IMR-90 (cell line): Measurements from ENCODE around the gene TMEM52. TPM values are rescaled to one million over a fixed set of nuclear protein-coding genes. Genes with fewer than 3 reads are reported as not detected.
A peak's percentile ranks its signal among the peaks of the same experiment; 100 is the strongest.

Experiments
- ATAC-seq: fragments of 200-7000 bp; cut with Tn5 transposase; 2 replicates; pipeline ENCODE4 v1.9.1; 2020; ENCODE audit warnings: low read depth, mild to moderate bottlenecking, moderate library complexity
- BruUV-seq: library from RNA; stranded (reverse); fragments of 400-500 nt; replicated peaks from 2 replicates; lab custom pipeline; 2021; lab: Mats Ljungman, UMichigan
- CTCF ChIA-PET: fragments of 300-600 bp; formaldehyde crosslinking; extraction: SDS; loops from one replicate; lab custom pipeline; 2021; ENCODE audit warnings: antibody characterized with exemption; lab: Yijun Ruan, JAX
- POLR2A ChIA-PET: fragments of 300-600 bp; sonication (Branson Sonifier 250); formaldehyde crosslinking; loops from one replicate; lab custom pipeline; 2022; ENCODE audit warnings: antibody characterized with exemption; ENCODE audit not compliant: unreplicated experiment; lab: Charles Lee
- DNase-seq: peaks from one replicate; pipeline ENCODE4 v3.0.0; 2013
- H2AFZ ChIP-seq: replicated peaks from 2 replicates; pipeline ENCODE3; 2013; ENCODE audit warnings: low read length, mild to moderate bottlenecking; ENCODE audit not compliant: poor library complexity
- H2AK5ac ChIP-seq: 2 replicates; pipeline ENCODE4 v1.6.1; 2013; ENCODE audit warnings: low read depth, low read length, inconsistent platforms
- H2AK9ac ChIP-seq: replicated peaks from 2 replicates; pipeline ENCODE3; 2013; ENCODE audit warnings: mild to moderate bottlenecking, low read depth, low read length, moderate library complexity; ENCODE audit not compliant: poor library complexity
- H2BK120ac ChIP-seq: 2 replicates; pipeline ENCODE4 v1.6.1; 2013; ENCODE audit warnings: low read depth, low read length, inconsistent platforms
- H2BK15ac ChIP-seq: 3 replicates; pipeline ENCODE4 v1.6.1; 2013; ENCODE audit warnings: low read depth, low read length, inconsistent platforms
- H2BK20ac ChIP-seq: 2 replicates; pipeline ENCODE4 v1.6.1; 2013; ENCODE audit warnings: low read depth, mild to moderate bottlenecking, inconsistent platforms, low read length, moderate library complexity
- H2BK5ac ChIP-seq: 2 replicates; pipeline ENCODE4 v1.6.1; 2013; ENCODE audit warnings: mild to moderate bottlenecking, low read depth, low read length, inconsistent platforms; ENCODE audit not compliant: poor library complexity, severe bottlenecking
- H3K14ac ChIP-seq: replicated peaks from 2 replicates; pipeline ENCODE4 v1.6.1; 2013; ENCODE audit warnings: low read depth, low read length, inconsistent platforms
- H3K18ac ChIP-seq: 2 replicates; pipeline ENCODE4 v1.6.1; 2013; ENCODE audit warnings: low read depth, low read length, control low read depth
- H3K23ac ChIP-seq: 2 replicates; pipeline ENCODE4 v1.6.1; 2013; ENCODE audit warnings: low read depth, low read length, inconsistent platforms
- H3K27ac ChIP-seq: 2 replicates; pipeline ENCODE4 v1.5.1; 2013; ENCODE audit warnings: mild to moderate bottlenecking, control low read depth, low read length; ENCODE audit not compliant: insufficient read depth
- H3K27me3 ChIP-seq: 2 replicates; pipeline ENCODE4 v1.6.1; 2013; ENCODE audit warnings: low read length; ENCODE audit not compliant: control insufficient read depth, insufficient read depth
- H3K36me3 ChIP-seq: 2 replicates; pipeline ENCODE4 v1.6.1; 2013; ENCODE audit warnings: low read length, mixed read lengths; ENCODE audit not compliant: control insufficient read depth, insufficient read depth
- H3K4ac ChIP-seq: 2 replicates; pipeline ENCODE4 v1.6.1; 2013; ENCODE audit warnings: low read depth, low read length, inconsistent platforms
- H3K4me1 ChIP-seq: 2 replicates; pipeline ENCODE4 v1.6.1; 2013; ENCODE audit warnings: low read length, mixed read lengths; ENCODE audit not compliant: control insufficient read depth, insufficient read depth
- H3K4me2 ChIP-seq: 2 replicates; pipeline ENCODE4 v1.6.1; 2013; ENCODE audit warnings: low read depth, mild to moderate bottlenecking, control low read depth, low read length, moderate library complexity
- H3K4me3 ChIP-seq: 2 replicates; pipeline ENCODE4 v1.5.1; 2013; ENCODE audit warnings: low read depth, mild to moderate bottlenecking, control low read depth, low read length, moderate library complexity; ENCODE audit not compliant: insufficient read depth
- H3K56ac ChIP-seq: 2 replicates; pipeline ENCODE4 v1.6.1; 2013; ENCODE audit warnings: low read length, inconsistent platforms; ENCODE audit not compliant: insufficient read depth; ENCODE audit errors: extremely low read depth
- H3K79me1 ChIP-seq, 2 experiments: 2 replicates each; pipeline ENCODE4 v1.6.1; 2013; ENCODE audit warnings: low read length in 2 of 2, inconsistent platforms in 1 of 2, low read depth in 1 of 2
- H3K9ac ChIP-seq: 2 replicates; pipeline ENCODE4 v1.6.1; 2013; ENCODE audit warnings: low read depth, low read length, control low read depth
- H3K9me1 ChIP-seq: 2 replicates; pipeline ENCODE4 v1.6.1; 2013; ENCODE audit warnings: low read length, inconsistent platforms; ENCODE audit not compliant: insufficient read depth
- H3K9me3 ChIP-seq: 2 replicates; pipeline ENCODE4 v1.6.1; 2013; ENCODE audit warnings: low read length; ENCODE audit not compliant: control insufficient read depth, insufficient read depth
- H4K20me1 ChIP-seq: 2 replicates; pipeline ENCODE4 v1.6.1; 2013; ENCODE audit warnings: low read length, inconsistent platforms; ENCODE audit not compliant: insufficient read depth
- H4K5ac ChIP-seq: 2 replicates; pipeline ENCODE4 v1.6.1; 2013; ENCODE audit warnings: mild to moderate bottlenecking, low read depth, low read length, control low read depth
- H4K8ac ChIP-seq, 2 experiments: 2 replicates each; pipeline ENCODE4 v1.6.1; 2013; ENCODE audit warnings: low read depth in 2 of 2, low read length in 2 of 2, control low read depth in 1 of 2, inconsistent platforms in 1 of 2
- H4K91ac ChIP-seq: 2 replicates; pipeline ENCODE4 v1.6.1; 2013; ENCODE audit warnings: low read depth, low read length, inconsistent platforms; ENCODE audit not compliant: insufficient read depth
- CHD1 ChIP-seq: IDR thresholded peaks from 2 replicates; pipeline ENCODE4 v1.6.1; 2012; ENCODE audit warnings: low read depth, low read length, improper control_type of control experiment
- CTCF ChIP-seq: conservative IDR thresholded peaks from 2 replicates; pipeline ENCODE4 v1.5.1; 2012; ENCODE audit warnings: mild to moderate bottlenecking, low read depth, low read length, improper control_type of control experiment
- ELK1 ChIP-seq: fragments of 150-350 bp; IDR thresholded peaks from 2 replicates; pipeline ENCODE4 v1.6.1; 2016; ENCODE audit warnings: low read depth, mild to moderate bottlenecking, low read length, moderate library complexity, borderline replicate concordance
- FOS ChIP-seq: fragments of 150-350 bp; IDR thresholded peaks from 2 replicates; pipeline ENCODE4 v1.6.1; 2016; ENCODE audit warnings: low read depth, low read length
- MAFK ChIP-seq: IDR thresholded peaks from 2 replicates; pipeline ENCODE4 v1.6.1; 2012; ENCODE audit warnings: low read depth, low read length, improper control_type of control experiment
- MAZ ChIP-seq: IDR thresholded peaks from 2 replicates; pipeline ENCODE4 v1.6.1; 2012; ENCODE audit warnings: low read depth, mild to moderate bottlenecking, low read length, improper control_type of control experiment, moderate library complexity, borderline replicate concordance
- POLR2A ChIP-seq: IDR thresholded peaks from 2 replicates; pipeline ENCODE4 v1.6.1; 2012; ENCODE audit warnings: mild to moderate bottlenecking, low read depth, low read length
- RAD21 ChIP-seq: IDR thresholded peaks from 2 replicates; pipeline ENCODE4 v1.6.1; 2012; ENCODE audit warnings: low read length, improper control_type of control experiment
- RCOR1 ChIP-seq: IDR thresholded peaks from 2 replicates; pipeline ENCODE4 v1.6.1; 2012; ENCODE audit warnings: mild to moderate bottlenecking, low read length, improper control_type of control experiment; ENCODE audit not compliant: insufficient replicate concordance
- SMC3 ChIP-seq: fragments of 150-350 bp; IDR thresholded peaks from 2 replicates; pipeline ENCODE4 v1.6.1; 2016; ENCODE audit warnings: low read depth, mild to moderate bottlenecking, antibody characterized with exemption, low read length, moderate library complexity
- USF2 ChIP-seq: fragments of 150-350 bp; IDR thresholded peaks from 2 replicates; pipeline ENCODE4 v1.6.1; 2017; ENCODE audit warnings: mild to moderate bottlenecking, antibody characterized with exemption, low read length, low read depth
- WGBS, 2 experiments: methylation state at CpG; one replicate each; pipeline versions ENCODE4 v1.1.5 to v1.1.7; 2013; ENCODE audit warnings: missing lambda C conversion rate in 2 of 2; ENCODE audit not compliant: insufficient read length in 1 of 2; ENCODE audit errors: extremely low coverage in 2 of 2; 5-methylcytosine and 5-hydroxymethylcytosine counted together
- dilution Hi-C: fragments of 300-500 bp; cut with HindIII; formaldehyde crosslinking; loops from one replicate; pipeline ENCODE4 v1.14.3; 2018; ENCODE audit warnings: low sequenced_read_pairs; ENCODE audit not compliant: unreplicated experiment
- in situ Hi-C: fragments of 300-500 bp; cut with MboI; formaldehyde crosslinking; loops from 3 replicates; pipeline ENCODE4 v1.14.3; 2019; ENCODE audit warnings: low sequenced_read_pairs, inconsistent platforms, mixed read lengths
- intact Hi-C: fragments of 100-400 bp; cut with micrococcal nuclease; formaldehyde crosslinking; loops from 2 replicates; pipeline ENCODE4 v1.10.0; 2022
- polyA plus RNA-seq, 3 experiments: library from polyadenylated mRNA; depleted of rRNA; stranded (reverse); fragments of >200 nt; gene quantifications; 2 replicates each; pipeline ENCODE4 v1.2.3, GENCODE V29; 2012; ENCODE audit warnings: low replicate concordance in 1 of 3
- total RNA-seq: library from RNA; depleted of rRNA; stranded (reverse); fragments of >200 nt; gene quantifications from 2 replicates; pipeline ENCODE4 v1.2.3, GENCODE V29; 2012

The TMEM52 gene
- total and polyA plus RNA-seq, 2 of the 4 experiments (the other 2 are of a cell fraction): 0.54 to 1.3 TPM

GRCh38 chr1:1959840-1960479 lies 40.9 kb upstream of the TMEM52 start:
- 9% methylated on average over 10 of the region's 23 CpGs; no CpG with 5 or more reads in 1 of the 2 experiments for WGBS, 2 experiments
- H4K91ac ChIP-seq: no peak overlapping the region
- H2BK15ac ChIP-seq: no peak overlapping the region
- H2BK20ac ChIP-seq: no peak overlapping the region
- H2BK120ac ChIP-seq: no peak overlapping the region
- no peak overlapping the region for H2BK5ac ChIP-seq
- H3K4me2 ChIP-seq: peak overlapping the region; percentile 25; the same call in 1 of the 2 replicates
- no peaks in the 10 kb centered on the region for H3K79me1 ChIP-seq
- DNase-seq (peak; percentile 51), ATAC-seq (peak; percentile 95)
- no peak overlapping the region for H3K4ac ChIP-seq
- H3K27me3 ChIP-seq: peaks cover 35% of the 10 kb centered on the region
- H3K23ac ChIP-seq: no peak overlapping the region
- TF ChIP-seq CHD1: no peak
- peak; percentile 50 for TF ChIP-seq SMC3
- TF ChIP-seq RAD21: peak; percentile 62
- TF ChIP-seq CTCF: peak; percentile 66
- TF ChIP-seq FOS: no peak
- no peak for TF ChIP-seq MAFK
- TF ChIP-seq USF2: no peak
- peak; percentile 36; the same call in 1 of the 2 replicates for TF ChIP-seq MAZ
- no peak for TF ChIP-seq ELK1
- no peak for TF ChIP-seq POLR2A
- no peak for TF ChIP-seq RCOR1
- intact Hi-C loops (loop anchor here (5.0 kb wide), 1 partner anchor 87 kb away; no protein-coding TSS in a partner anchor), in situ Hi-C loops (loop anchor here (10.0 to 25.0 kb wide), 3 partner anchors 85 to 402 kb away; no protein-coding TSS in a partner anchor), dilution Hi-C loops (no loop called here)
- POLR2A ChIA-PET: interaction anchor here (0.6 kb wide), 1 partner anchor 48 kb away, joined by 3 read pairs; no protein-coding TSS in a partner anchor
- no peaks in the 10 kb centered on the region for H4K20me1 ChIP-seq
- H2AFZ ChIP-seq: peak overlapping the region; percentile 59
- H3K18ac ChIP-seq: no peak overlapping the region
- peaks cover 2% of the 10 kb centered on the region; the same call in 1 of the 2 replicates for H3K4me1 ChIP-seq
- H3K9ac ChIP-seq: no peak overlapping the region
- BruUV-seq: no TSS peak
- H3K9me3 ChIP-seq: no peaks in the 10 kb centered on the region
- H4K8ac ChIP-seq: no peak overlapping the region
- H3K14ac ChIP-seq: no peak overlapping the region
- no peak overlapping the region for H3K27ac ChIP-seq
- H3K4me3 ChIP-seq: no peak overlapping the region
- peak overlapping the region; percentile 51 for H2AK9ac ChIP-seq
- H3K9me1 ChIP-seq: no peaks in the 10 kb centered on the region
- CTCF ChIA-PET: interaction anchor here (0.6 to 1.2 kb wide), 2 partner anchors 74 to 85 kb away, joined by 4 to 6 read pairs; no protein-coding TSS in a partner anchor
- H3K56ac ChIP-seq: no peak overlapping the region; the same call in 1 of the 2 replicates
- H3K36me3 ChIP-seq: no peaks in the 10 kb centered on the region
- H4K5ac ChIP-seq: no peak overlapping the region
- H2AK5ac ChIP-seq: no peak overlapping the region
